Neural cell (in vitro differentiated cells): ENCODE results near the gene NME9. TPM values are rescaled to one million over a fixed set of nuclear protein-coding genes. Genes with fewer than 3 reads are reported as not detected.

Experiments used
- H2AFZ ChIP-seq: fragments of 200-600, 300-800 bp; sonication (generic), shearing (Covaris generic); 2 replicates; pipeline ENCODE4 v1.6.0; 2014; ENCODE audit warnings: low read depth, mild to moderate bottlenecking, antibody characterized with exemption, low read length, moderate library complexity
- H3F3A ChIP-seq: fragments of 200-600 bp; shearing (Covaris generic); 2 replicates; pipeline ENCODE4 v1.6.1; 2016; ENCODE audit warnings: mild to moderate bottlenecking, moderate library complexity, mixed read lengths, antibody characterized with exemption, low read length; ENCODE audit not compliant: insufficient read depth, poor library complexity, severe bottlenecking
- H3K27ac ChIP-seq: fragments of 200-600, 300-800 bp; sonication (generic), shearing (Covaris generic); 2 replicates; pipeline ENCODE4 v1.5.1; 2014; ENCODE audit warnings: mild to moderate bottlenecking, low read length, moderate library complexity
- H3K27me3 ChIP-seq: fragments of 300-800, 200-600 bp; sonication (generic), shearing (Covaris generic); 2 replicates; pipeline ENCODE4 v1.6.0; 2014; ENCODE audit warnings: mild to moderate bottlenecking, low read depth, low read length, moderate library complexity; ENCODE audit not compliant: insufficient read depth
- H3K36me3 ChIP-seq: fragments of 300-800, 200-600 bp; sonication (generic), shearing (Covaris generic); 2 replicates; pipeline ENCODE4 v1.5.1; 2014; ENCODE audit warnings: mild to moderate bottlenecking, antibody characterized with exemption, low read length, moderate library complexity; ENCODE audit not compliant: insufficient read depth
- H3K4me2 ChIP-seq: fragments of 300-800, 200-600 bp; sonication (generic), shearing (Covaris generic); 2 replicates; pipeline ENCODE4 v1.6.0; 2014; ENCODE audit warnings: mild to moderate bottlenecking, low read length
- H3K4me3 ChIP-seq: fragments of 300-800, 200-600 bp; sonication (generic), shearing (Covaris generic); 2 replicates; pipeline ENCODE4 v1.5.1; 2014; ENCODE audit warnings: mild to moderate bottlenecking, low read length, moderate library complexity
- H3K79me2 ChIP-seq: fragments of 200-600 bp; shearing (Covaris generic); replicated peaks from 2 replicates; pipeline ENCODE4 v1.6.0; 2014; ENCODE audit warnings: mild to moderate bottlenecking, low read length, moderate library complexity; ENCODE audit not compliant: insufficient read depth
- H3K9ac ChIP-seq: fragments of 300-800, 200-600 bp; sonication (generic), shearing (Covaris generic); 2 replicates; pipeline ENCODE4 v1.6.1; 2016; ENCODE audit warnings: mild to moderate bottlenecking, low read length, mixed read lengths
- H3K9me2 ChIP-seq: fragments of 200-600 bp; shearing (Covaris generic); 2 replicates; pipeline ENCODE4 v1.6.1; 2016; ENCODE audit warnings: mild to moderate bottlenecking, low read length, mixed read lengths; ENCODE audit not compliant: insufficient read depth
- H3K9me3 ChIP-seq: fragments of 200-600, 300-800 bp; sonication (generic), shearing (Covaris generic); 2 replicates; pipeline ENCODE4 v1.6.1; 2016; ENCODE audit warnings: mild to moderate bottlenecking, mixed run types, low read length, moderate library complexity, mixed read lengths
- H4K20me1 ChIP-seq: fragments of 200-600 bp; shearing (Covaris generic); 2 replicates; pipeline ENCODE4 v1.6.1; 2016; ENCODE audit warnings: mild to moderate bottlenecking, mixed run types; ENCODE audit not compliant: insufficient read depth
- CTCF ChIP-seq: fragments of 450-650 bp; IDR thresholded peaks from 2 replicates; pipeline ENCODE4 v1.5.1; 2014; ENCODE audit warnings: antibody characterized with exemption, mild to moderate bottlenecking, moderate library complexity; ENCODE audit not compliant: poor library complexity, severe bottlenecking
- EP300 ChIP-seq: fragments of 450-650 bp; conservative IDR thresholded peaks from 2 replicates; pipeline ENCODE4 v1.6.1; 2014; ENCODE audit warnings: antibody characterized with exemption, mild to moderate bottlenecking, moderate library complexity; ENCODE audit not compliant: poor library complexity, severe bottlenecking
- EZH2 ChIP-seq: fragments of 200-600, 300-800 bp; shearing (Covaris generic), sonication (generic); IDR thresholded peaks from 2 replicates; pipeline ENCODE4 v1.6.1; 2014; ENCODE audit warnings: antibody characterized with exemption, low read length, borderline replicate concordance, mild to moderate bottlenecking; ENCODE audit not compliant: insufficient read depth, poor library complexity, severe bottlenecking
- MXI1 ChIP-seq: fragments of 450-650 bp; conservative IDR thresholded peaks from 2 replicates; pipeline ENCODE4 v1.6.1; 2014; ENCODE audit warnings: antibody characterized with exemption, mild to moderate bottlenecking; ENCODE audit not compliant: poor library complexity, severe bottlenecking
- POLR2AphosphoS5 ChIP-seq: IDR thresholded peaks from 2 replicates; pipeline ENCODE4 v1.6.1; 2012
- RAD21 ChIP-seq: fragments of 450-650 bp; conservative IDR thresholded peaks from 2 replicates; pipeline ENCODE4 v1.6.1; 2014; ENCODE audit warnings: antibody characterized with exemption, mild to moderate bottlenecking, moderate library complexity
- SMC3 ChIP-seq: fragments of 450-650 bp; conservative IDR thresholded peaks from 2 replicates; pipeline ENCODE4 v1.6.1; 2014; ENCODE audit warnings: antibody characterized with exemption, mild to moderate bottlenecking, moderate library complexity; ENCODE audit not compliant: poor library complexity
- TAF1 ChIP-seq: IDR thresholded peaks from 2 replicates; pipeline ENCODE4 v1.6.1; 2012; ENCODE audit warnings: low read depth
- polyA plus RNA-seq: library from polyadenylated mRNA; depleted of rRNA; stranded (reverse); fragments of >200 nt; gene quantifications from 2 replicates; pipeline ENCODE4 v1.2.3, GENCODE V29; 2014
- TF ChIP-seq, protein P1 (sequence below): IDR thresholded peaks from 2 replicates; pipeline ENCODE4 v1.6.1; 2012; ENCODE audit warnings: borderline replicate concordance

NME9 gene
- polyA plus RNA-seq, 1 donor from 2014 or later, result 17.4 TPM

DNA sequence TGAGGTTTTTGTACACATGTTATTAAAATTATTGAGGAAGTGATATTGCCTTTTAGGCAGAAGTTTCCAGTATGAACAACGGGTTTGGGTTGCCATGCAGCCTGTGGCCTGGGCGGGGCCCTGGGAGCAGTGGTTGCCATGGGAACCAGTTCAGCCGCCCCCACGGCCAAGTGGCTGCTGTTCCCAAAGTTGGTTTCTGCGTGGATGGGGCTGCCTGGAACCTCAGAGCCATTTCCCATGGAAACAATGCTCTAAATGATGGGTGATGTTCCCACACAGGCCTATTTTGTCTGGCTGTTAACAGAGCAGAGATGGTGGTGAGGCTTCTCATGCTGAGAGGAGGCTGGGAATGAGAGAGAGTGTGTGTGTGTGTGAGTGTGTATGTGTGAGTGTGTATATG lies 38.3 kb upstream of the NME9 start:
- no peaks in the 10 kb centered on the region for H3F3A ChIP-seq
- H3K9me3 ChIP-seq, result no peaks in the 10 kb centered on the region
- no peaks in the 10 kb centered on the region for H3K36me3 ChIP-seq
- H3K9ac ChIP-seq, result no peak overlapping the region
- no peaks in the 10 kb centered on the region for H3K27me3 ChIP-seq
- no peak overlapping the region for H3K4me2 ChIP-seq
- H2AFZ ChIP-seq, result no peak overlapping the region
- TF ChIP-seq POLR2AphosphoS5, result no peak
- no peak for TF ChIP-seq MXI1
- no peak overlapping the region for H3K4me3 ChIP-seq
- no peak overlapping the region for H3K27ac ChIP-seq
- H3K79me2 ChIP-seq, result no peaks in the 10 kb centered on the region
- H4K20me1 ChIP-seq, result no peaks in the 10 kb centered on the region
- H3K9me2 ChIP-seq, result no peaks in the 10 kb centered on the region

DNA sequence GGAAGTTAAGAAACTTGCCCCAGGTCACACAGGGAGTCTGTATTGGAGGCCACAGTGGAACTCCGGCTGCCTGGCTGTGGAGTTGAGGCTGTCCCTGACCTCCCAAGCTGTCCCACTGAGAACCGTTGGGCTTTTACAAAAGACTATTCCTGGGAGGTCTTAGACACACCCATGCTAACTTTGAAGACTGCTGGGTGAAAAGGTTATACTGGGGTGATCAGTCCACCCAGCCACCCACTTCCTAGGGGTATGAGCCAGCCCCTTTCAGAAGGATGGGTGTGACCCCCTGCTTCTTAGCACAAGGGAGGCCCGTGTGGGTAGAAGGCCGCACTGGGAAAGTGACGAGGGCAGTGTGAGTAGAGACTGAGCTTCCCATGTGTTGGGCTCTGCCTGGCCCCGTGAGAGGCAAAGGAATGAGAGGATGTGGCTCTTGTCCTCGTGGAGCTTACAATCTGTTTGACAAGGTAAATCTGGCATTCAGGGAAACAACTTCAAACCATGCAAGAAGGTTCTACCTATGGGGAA lies 37.7 kb upstream of the NME9 start:
- no peaks in the 10 kb centered on the region for H4K20me1 ChIP-seq
- no peak overlapping the region for H3K4me3 ChIP-seq
- no peak overlapping the region for H3K9ac ChIP-seq
- no peak overlapping the region for H2AFZ ChIP-seq
- no peaks in the 10 kb centered on the region for H3K27me3 ChIP-seq
- no peaks in the 10 kb centered on the region for H3F3A ChIP-seq
- no peaks in the 10 kb centered on the region for H3K9me3 ChIP-seq
- H3K36me3 ChIP-seq, result no peaks in the 10 kb centered on the region
- H3K27ac ChIP-seq, result no peak overlapping the region
- no peaks in the 10 kb centered on the region for H3K79me2 ChIP-seq
- no peak overlapping the region for H3K4me2 ChIP-seq
- TF ChIP-seq SMC3, result no peak
- TF ChIP-seq, protein P1, sequence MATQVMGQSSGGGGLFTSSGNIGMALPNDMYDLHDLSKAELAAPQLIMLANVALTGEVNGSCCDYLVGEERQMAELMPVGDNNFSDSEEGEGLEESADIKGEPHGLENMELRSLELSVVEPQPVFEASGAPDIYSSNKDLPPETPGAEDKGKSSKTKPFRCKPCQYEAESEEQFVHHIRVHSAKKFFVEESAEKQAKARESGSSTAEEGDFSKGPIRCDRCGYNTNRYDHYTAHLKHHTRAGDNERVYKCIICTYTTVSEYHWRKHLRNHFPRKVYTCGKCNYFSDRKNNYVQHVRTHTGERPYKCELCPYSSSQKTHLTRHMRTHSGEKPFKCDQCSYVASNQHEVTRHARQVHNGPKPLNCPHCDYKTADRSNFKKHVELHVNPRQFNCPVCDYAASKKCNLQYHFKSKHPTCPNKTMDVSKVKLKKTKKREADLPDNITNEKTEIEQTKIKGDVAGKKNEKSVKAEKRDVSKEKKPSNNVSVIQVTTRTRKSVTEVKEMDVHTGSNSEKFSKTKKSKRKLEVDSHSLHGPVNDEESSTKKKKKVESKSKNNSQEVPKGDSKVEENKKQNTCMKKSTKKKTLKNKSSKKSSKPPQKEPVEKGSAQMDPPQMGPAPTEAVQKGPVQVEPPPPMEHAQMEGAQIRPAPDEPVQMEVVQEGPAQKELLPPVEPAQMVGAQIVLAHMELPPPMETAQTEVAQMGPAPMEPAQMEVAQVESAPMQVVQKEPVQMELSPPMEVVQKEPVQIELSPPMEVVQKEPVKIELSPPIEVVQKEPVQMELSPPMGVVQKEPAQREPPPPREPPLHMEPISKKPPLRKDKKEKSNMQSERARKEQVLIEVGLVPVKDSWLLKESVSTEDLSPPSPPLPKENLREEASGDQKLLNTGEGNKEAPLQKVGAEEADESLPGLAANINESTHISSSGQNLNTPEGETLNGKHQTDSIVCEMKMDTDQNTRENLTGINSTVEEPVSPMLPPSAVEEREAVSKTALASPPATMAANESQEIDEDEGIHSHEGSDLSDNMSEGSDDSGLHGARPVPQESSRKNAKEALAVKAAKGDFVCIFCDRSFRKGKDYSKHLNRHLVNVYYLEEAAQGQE, result no peak
- no peak for TF ChIP-seq EP300
- TF ChIP-seq EZH2, result no peak
- TF ChIP-seq CTCF, result no peak
- no peak for TF ChIP-seq MXI1
- TF ChIP-seq RAD21, result no peak
- no peak for TF ChIP-seq TAF1
- no peak for TF ChIP-seq POLR2AphosphoS5
- H3K9me2 ChIP-seq, result no peaks in the 10 kb centered on the region
